HEK293 (cell line): Measurements from ENCODE around the gene ADAMTS12.

Experiments
- CTCF ChIA-PET: fragments of 350-600 bp; formaldehyde crosslinking; extraction: SDS; loops from one replicate; lab custom pipeline; 2021; ENCODE audit warnings: antibody characterized with exemption; lab: Yijun Ruan, JAX
- POLR2A ChIA-PET: fragments of 300-600 bp; formaldehyde crosslinking; extraction: SDS; loops from one replicate; lab custom pipeline; 2020; ENCODE audit warnings: antibody characterized with exemption, inconsistent platforms; lab: Yijun Ruan, JAX
- H3K27ac ChIP-seq: fragments of 200-500 bp; sonication (Bioruptor generic); 2 replicates; pipeline ENCODE4 v1.5.1; 2014; ENCODE audit warnings: low read depth, low read length, control low read depth, inconsistent platforms; ENCODE audit errors: extremely low read depth
- H3K36me3 ChIP-seq, 2 experiments: fragments of 200-500 bp in 1 of 2; sonication (Bioruptor generic) in 1 of 2; 1 replicate in 1 of 2; 2 replicates in 1 of 2; pipeline ENCODE4 v1.5.1; 2014 to 2017; ENCODE audit warnings: inconsistent platforms in 2 of 2, low read length in 2 of 2; ENCODE audit not compliant: control insufficient read depth in 2 of 2, insufficient read depth in 1 of 2
- H3K4me1 ChIP-seq: fragments of 200-500 bp; sonication (Bioruptor generic); 2 replicates; pipeline ENCODE4 v1.5.1; 2014; ENCODE audit warnings: mild to moderate bottlenecking, low read length, inconsistent platforms; ENCODE audit not compliant: control insufficient read depth, insufficient read depth
- H3K4me3 ChIP-seq: 2 replicates; pipeline ENCODE4 v1.5.1; 2011; ENCODE audit warnings: low read depth, mild to moderate bottlenecking, control low read depth, low read length, moderate library complexity
- H3K9me3 ChIP-seq: fragments of 200-500 bp; sonication (Bioruptor generic); 2 replicates; pipeline ENCODE4 v1.5.1; 2014; ENCODE audit warnings: low read depth, low read length, inconsistent platforms; ENCODE audit not compliant: control insufficient read depth, insufficient read depth
- BCL11B ChIP-seq: fragments of 450-650 bp; formaldehyde crosslinking; IDR thresholded peaks from 2 replicates; pipeline ENCODE4 v1.5.1; 2016; ENCODE audit warnings: low read depth, missing biosample characterization, missing genetic modification characterization
- CTCF ChIP-seq: fragments of 450-650 bp; formaldehyde crosslinking; IDR thresholded peaks from 2 replicates; pipeline ENCODE4 v1.5.1; 2016; ENCODE audit warnings: missing biosample characterization, missing genetic modification characterization
- GLI2 ChIP-seq: fragments of 450-650 bp; formaldehyde crosslinking; IDR thresholded peaks from 2 replicates; pipeline ENCODE4; 2017; ENCODE audit warnings: missing biosample characterization, missing genetic modification characterization, low read depth, borderline replicate concordance
- SALL2 ChIP-seq: fragments of 450-650 bp; formaldehyde crosslinking; IDR thresholded peaks from 2 replicates; pipeline ENCODE4 v1.5.0; 2017; ENCODE audit warnings: missing biosample characterization, mild to moderate bottlenecking, missing genetic modification characterization, borderline replicate concordance
- ZBTB20 ChIP-seq: fragments of 450-650 bp; formaldehyde crosslinking; IDR thresholded peaks from 2 replicates; pipeline ENCODE4 v1.5.1; 2016; ENCODE audit warnings: missing biosample characterization, missing genetic modification characterization
- ZBTB48 ChIP-seq: fragments of 450-650 bp; formaldehyde crosslinking; IDR thresholded peaks from 2 replicates; pipeline ENCODE4 v1.5.1; 2016; ENCODE audit warnings: missing biosample characterization, missing genetic modification characterization
- ZBTB49 ChIP-seq: fragments of 450-650 bp; formaldehyde crosslinking; IDR thresholded peaks from 2 replicates; pipeline ENCODE4 v1.5.1; 2016; ENCODE audit warnings: missing biosample characterization, missing genetic modification characterization, low read depth
- ZNF18 ChIP-seq: fragments of 450-650 bp; formaldehyde crosslinking; IDR thresholded peaks from 2 replicates; pipeline ENCODE4 v1.5.1; 2016; ENCODE audit warnings: missing biosample characterization, missing genetic modification characterization
- ZNF221 ChIP-seq: fragments of 450-650 bp; formaldehyde crosslinking; IDR thresholded peaks from 2 replicates; pipeline ENCODE4 v1.5.1; 2017; ENCODE audit warnings: missing biosample characterization, missing genetic modification characterization, borderline replicate concordance
- ZNF280D ChIP-seq: fragments of 450-650 bp; formaldehyde crosslinking; IDR thresholded peaks from 2 replicates; pipeline ENCODE4 v1.5.1; 2016; ENCODE audit warnings: missing biosample characterization, missing genetic modification characterization
- ZNF473 ChIP-seq: fragments of 450-650 bp; formaldehyde crosslinking; IDR thresholded peaks from 2 replicates; pipeline ENCODE4 v1.5.1; 2017; ENCODE audit warnings: missing biosample characterization, missing genetic modification characterization
- ZNF510 ChIP-seq: fragments of 450-650 bp; formaldehyde crosslinking; IDR thresholded peaks from 2 replicates; pipeline ENCODE4 v1.5.1; 2018; ENCODE audit warnings: mild to moderate bottlenecking, missing genetic modification characterization, missing biosample characterization; ENCODE audit not compliant: insufficient replicate concordance
- ZNF518A ChIP-seq: fragments of 450-650 bp; formaldehyde crosslinking; conservative IDR thresholded peaks from 2 replicates; pipeline ENCODE4 v1.5.1; 2016; ENCODE audit warnings: low read depth, missing biosample characterization, missing genetic modification characterization
- ZNF623 ChIP-seq: fragments of 450-650 bp; formaldehyde crosslinking; IDR thresholded peaks from 2 replicates; pipeline ENCODE4 v1.5.1; 2016; ENCODE audit warnings: missing biosample characterization, missing genetic modification characterization
- ZNF701 ChIP-seq: fragments of 450-650 bp; formaldehyde crosslinking; IDR thresholded peaks from 2 replicates; pipeline ENCODE4 v1.5.1; 2016; ENCODE audit warnings: missing biosample characterization, missing genetic modification characterization
- ZNF785 ChIP-seq: fragments of 450-650 bp; formaldehyde crosslinking; IDR thresholded peaks from 2 replicates; pipeline ENCODE4 v1.5.1; 2016; ENCODE audit warnings: missing biosample characterization, missing genetic modification characterization
- ZNF791 ChIP-seq: fragments of 450-650 bp; formaldehyde crosslinking; IDR thresholded peaks from 2 replicates; pipeline ENCODE4 v1.5.1; 2016; ENCODE audit warnings: missing biosample characterization, missing genetic modification characterization
- ZXDB ChIP-seq: fragments of 450-650 bp; formaldehyde crosslinking; IDR thresholded peaks from 2 replicates; pipeline ENCODE4 v1.5.1; 2016; ENCODE audit warnings: missing biosample characterization, missing genetic modification characterization

Gene ADAMTS12

GRCh38 chr5:33769196-33769595, 122.6 kb downstream of the ADAMTS12 start:
- no peaks in the 10 kb centered on the region for H3K4me1 ChIP-seq
- ChIA-PET CTCF (no interaction called here), POLR2A (no interaction called here)
- H3K9me3 ChIP-seq = no peaks in the 10 kb centered on the region
- no peak overlapping the region for H3K4me3 ChIP-seq
- TF ChIP-seq ZBTB20 (tag by site-specific recombination) (no peak), ZNF18 (tag by site-specific recombination) (no peak), ZNF510 (tag by site-specific recombination) (no peak), ZNF623 (tag by site-specific recombination) (no peak), ZNF791 (tag by site-specific recombination) (no peak), SALL2 (no peak), ZBTB49 (no peak), CTCF (tag by site-specific recombination) (no peak), ZNF701 (tag by site-specific recombination) (no peak), BCL11B (tag by site-specific recombination) (no peak), ZBTB48 (tag by site-specific recombination) (no peak), ZNF221 (tag by site-specific recombination) (no peak), ZXDB (tag by site-specific recombination) (no peak), GLI2 (tag by site-specific recombination) (no peak), ZNF473 (tag by site-specific recombination) (no peak), ZNF518A (no peak), ZNF280D (no peak), ZNF785 (tag by site-specific recombination) (no peak)
- no peaks in the 10 kb centered on the region for H3K36me3 ChIP-seq
- no peak overlapping the region for H3K27ac ChIP-seq
